DMS53 treated with DMSO at 0.1 percent for 48 hours (cell line): ENCODE measurements around the gene TGFBR3.

Experiments used
- DNase-seq: peaks from one replicate; lab custom pipeline; 2025; ENCODE audit not compliant: unreplicated experiment; lab: John Stamatoyannopoulos, UW

The TGFBR3 gene

DNA sequence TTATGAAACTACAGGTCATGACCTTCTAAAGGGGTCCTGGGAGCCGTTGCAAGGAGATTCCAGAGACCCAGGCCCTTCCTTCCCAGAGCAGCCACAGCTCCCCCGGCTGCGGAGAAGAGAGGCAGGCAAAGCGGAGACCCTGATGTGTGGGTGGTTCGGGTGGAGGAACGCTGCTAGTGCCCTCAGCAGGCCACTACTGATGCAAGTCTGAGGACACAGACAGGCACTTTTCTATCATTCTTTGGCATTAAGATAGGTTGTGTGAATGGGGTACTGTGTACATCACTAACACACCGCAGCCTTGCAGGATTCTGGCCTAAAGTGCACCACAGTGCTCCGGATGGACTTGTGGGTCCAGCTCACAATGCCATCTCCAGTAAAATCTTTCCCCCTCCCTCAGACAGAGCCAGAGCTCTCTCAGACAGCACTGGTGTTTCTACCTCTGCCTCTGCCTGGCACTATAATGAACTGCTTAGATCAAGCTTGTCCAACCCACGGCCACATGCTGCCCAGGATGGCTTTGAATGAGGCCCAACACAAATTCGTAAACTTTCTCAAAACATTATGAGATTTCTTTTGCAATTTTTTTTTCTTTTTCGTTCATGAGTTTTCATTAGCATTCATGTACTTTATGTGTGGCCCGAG lies 121.4 kb downstream of the TGFBR3 start:
- DNase-seq = no peak

DNA sequence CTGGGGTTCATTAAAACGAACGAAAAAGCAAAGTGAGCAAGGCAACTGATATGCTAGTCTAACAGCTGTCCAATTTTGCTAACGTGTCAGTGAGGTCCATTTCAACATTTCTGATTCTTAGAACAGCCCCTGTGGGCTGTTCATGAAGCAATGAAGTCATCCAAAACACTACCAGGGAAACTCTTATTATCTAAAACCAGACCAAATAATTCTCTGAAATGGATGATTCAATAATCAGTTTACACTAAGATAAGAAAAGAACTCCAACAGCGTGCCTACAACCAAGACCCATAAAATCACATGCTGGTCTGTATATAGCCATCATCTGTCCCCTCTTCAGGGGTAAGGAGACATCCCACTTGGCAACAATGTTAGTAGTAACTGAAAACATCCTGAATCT lies 122.7 kb downstream of the TGFBR3 start:
- DNase-seq = no peak

DNA sequence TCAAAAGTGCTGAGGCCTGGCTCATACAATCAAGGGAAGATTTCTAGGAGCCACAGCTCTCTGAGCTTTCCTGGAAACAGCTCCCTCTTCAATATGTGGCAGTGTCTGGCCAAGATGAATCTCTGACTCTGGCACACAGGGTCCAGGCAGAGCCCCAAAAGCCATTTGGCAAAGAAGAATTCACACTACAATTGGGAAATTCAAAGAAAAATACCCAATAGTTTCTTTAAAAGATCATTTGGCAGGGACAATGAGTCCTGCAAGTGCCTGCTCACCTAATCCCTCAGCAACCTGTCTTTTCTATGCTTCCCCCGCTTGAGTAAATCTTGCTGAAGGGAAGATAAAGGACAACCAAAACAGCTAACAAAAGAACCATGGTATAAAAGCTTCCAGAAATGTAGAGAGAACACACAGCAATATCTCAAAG lies 124.6 kb downstream of the TGFBR3 start:
- no peak for DNase-seq

DNA sequence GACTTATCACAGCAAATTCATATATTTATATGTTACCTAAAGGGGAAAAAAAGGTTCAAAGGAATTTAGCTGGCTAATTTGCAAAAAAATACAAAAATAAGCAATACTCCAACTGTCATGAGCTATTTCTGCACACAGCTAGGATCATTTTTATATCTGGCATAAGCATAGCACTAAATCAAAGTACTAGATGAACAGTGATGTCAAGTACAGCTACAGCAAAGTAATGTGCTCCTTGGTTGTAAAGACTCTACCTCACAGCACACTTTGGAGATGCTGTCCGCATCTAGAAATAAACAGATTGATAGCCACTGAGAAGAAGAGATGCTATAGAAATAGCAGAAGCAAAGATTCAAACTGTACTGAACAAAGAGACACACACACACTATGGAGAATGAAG lies 125.4 kb downstream of the TGFBR3 start:
- DNase-seq = no peak

DNA sequence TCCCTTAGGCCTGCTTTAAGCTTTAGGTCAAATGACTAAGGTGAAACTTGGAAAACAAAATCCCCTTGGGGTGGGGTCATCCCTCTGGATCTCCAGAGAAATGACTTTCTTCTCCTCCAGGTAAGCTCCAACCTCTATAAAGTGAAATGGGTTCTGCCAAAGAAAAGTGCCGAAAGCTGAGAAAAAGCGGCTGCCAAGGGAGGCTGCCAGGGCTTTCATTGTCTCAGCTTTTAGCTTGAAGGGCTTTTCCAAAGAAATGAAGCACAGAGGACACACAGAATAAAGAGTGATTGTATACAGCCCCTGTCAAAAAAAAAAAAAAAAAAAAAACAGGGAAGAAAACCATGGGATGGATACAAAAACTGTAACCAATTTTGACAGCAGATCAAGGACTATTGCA lies 126.9 kb downstream of the TGFBR3 start:
- no peak for DNase-seq

DNA sequence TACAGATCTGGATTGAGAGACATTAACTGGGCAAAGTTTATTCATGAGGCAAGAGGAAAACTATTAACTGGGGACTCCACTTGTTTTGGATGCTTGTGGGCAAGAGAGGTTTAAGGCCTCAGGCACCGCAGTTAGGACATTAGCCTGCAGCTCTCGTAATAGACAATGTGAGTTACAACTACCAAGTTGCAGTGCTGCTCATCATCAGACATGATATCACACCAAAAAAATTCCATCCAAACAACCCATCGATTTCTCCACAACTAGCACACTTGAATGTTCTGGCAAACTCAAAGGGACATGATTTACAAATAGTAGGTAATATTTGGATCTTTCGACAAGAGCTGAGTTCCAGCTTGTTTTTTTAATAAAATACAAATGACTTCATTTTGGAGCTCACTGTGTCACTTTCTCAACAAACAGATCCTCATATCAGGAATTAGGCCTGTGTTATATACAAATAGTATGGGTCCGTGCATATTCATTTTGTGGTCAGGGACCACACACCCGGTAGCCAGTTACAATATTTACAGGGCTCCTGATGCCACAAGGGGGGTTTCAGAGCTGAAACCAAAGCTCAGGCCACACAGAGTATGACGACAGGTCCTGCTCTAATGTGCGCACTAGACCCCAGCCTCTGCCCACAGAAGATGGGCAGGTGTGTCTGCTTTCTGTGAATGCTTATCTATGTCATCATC lies 128.0 kb downstream of the TGFBR3 start:
- DNase-seq = no peak

DNA sequence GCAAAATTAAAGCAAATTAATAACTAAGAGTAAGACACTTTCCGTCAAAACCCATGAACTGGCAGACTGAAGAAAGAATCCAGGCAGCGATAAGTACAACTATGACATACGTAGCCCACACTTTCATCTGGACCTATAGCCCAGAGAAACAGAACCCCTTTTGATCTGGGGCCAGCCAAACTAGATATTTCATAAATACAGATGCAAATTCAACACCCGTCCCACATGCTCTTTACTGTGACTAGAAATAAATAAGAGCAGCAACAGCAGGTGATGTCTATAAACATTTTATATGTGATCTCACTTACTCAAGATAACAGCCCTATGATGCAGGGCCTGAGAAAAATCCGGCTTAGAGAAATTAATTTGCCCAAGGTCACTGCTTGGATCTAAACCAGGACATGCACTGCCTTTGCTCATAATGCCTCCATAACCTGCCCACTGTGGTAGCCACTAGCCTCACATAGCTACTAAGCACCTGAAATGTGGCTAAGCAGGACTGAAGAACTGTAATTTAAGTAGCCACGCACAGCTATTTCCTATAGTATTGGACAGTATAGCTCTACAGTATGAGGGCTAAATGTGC lies 130.2 kb downstream of the TGFBR3 start:
- no peak for DNase-seq

DNA sequence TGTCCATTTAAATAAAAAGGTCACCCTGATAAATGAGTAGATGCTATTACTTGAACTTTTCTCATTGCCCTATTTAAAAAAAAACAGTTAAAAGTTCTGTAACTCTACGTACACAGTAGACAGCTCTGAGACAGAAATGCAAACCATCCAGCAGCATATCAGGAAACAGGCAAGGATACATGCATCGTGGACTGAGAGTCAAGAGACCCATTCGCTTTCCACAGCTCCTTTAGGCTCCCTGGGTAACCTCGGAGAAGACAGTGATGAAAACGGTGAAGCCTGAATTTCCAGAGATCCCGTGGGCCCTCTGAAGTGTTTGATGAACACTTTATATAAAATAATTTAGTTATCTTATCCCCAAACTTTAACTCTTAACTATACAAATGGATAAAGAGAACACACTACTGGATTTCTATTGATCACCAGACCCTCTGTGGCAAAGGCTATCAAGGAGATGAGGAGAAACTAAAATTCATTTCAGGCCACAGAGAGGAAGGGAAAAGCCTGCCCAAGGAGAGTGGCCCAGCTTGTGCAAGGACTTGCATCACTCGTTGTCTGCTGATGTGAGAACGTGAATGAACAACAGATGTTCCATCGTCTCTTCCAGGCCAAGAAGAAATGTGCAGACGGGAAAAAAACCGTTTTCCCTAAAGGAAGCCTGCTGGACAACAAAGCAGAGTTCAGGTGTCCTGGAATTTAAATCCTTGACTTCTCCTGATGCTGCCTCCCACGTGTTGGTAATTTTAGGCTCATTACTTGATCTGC lies 131.0 kb downstream of the TGFBR3 start:
- DNase-seq = no peak

DNA sequence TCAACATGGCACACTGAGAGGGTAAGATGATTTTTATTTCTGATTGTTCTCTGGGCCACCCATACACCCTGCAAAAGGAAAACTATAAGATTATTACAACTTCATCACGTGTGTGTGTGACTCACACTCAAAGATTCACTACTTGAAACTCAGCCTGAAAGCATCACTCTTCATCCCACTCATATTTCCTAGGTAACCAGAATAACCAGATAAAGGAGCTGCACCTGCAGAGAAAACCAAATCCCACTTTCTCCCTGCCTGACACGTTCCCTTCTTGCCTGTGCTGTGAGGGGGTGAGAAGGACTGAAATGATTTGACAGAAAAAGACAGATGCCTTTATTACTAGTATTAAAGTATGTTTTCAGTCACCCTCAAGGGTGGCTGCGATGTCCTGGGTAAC lies 131.6 kb downstream of the TGFBR3 start:
- DNase-seq = no peak

DNA sequence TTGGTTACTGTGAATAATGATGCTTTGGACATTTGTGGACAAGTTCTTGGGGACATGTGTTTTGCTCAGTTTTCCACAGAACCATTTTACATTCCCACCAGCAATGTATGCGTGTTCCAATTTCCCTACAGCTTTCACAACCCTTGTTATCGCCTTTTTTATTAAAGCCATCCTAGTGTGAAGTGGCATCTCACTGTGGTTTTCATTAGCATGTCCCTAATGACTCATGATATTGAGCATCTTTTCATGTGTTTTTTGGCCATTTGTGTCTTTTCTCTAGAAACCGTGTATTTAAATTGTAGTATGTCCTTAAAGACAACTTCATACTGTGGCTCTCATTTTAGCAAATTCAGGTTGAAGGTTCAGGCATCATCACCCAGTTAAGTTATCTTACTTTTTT lies 132.1 kb downstream of the TGFBR3 start:
- no peak for DNase-seq

DNA sequence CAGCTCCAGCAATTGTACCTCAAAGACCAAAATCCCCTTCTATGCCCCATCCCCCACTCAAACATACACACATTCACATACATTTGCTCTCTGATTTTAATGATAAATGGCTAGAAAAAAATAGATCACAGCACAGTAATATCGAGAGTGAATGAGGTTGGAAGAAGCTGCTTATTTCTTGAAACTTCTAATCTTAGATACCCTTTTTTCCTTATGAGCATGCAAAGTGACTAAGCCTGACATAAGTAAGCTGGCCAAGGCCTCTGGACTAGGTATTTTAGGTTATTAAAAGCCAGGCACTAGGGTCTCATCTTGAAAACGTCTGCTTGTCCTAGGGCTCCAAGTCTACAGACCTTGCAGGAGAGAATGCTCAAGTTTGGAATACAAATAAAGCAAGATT lies 133.6 kb downstream of the TGFBR3 start:
- DNase-seq = no peak

DNA sequence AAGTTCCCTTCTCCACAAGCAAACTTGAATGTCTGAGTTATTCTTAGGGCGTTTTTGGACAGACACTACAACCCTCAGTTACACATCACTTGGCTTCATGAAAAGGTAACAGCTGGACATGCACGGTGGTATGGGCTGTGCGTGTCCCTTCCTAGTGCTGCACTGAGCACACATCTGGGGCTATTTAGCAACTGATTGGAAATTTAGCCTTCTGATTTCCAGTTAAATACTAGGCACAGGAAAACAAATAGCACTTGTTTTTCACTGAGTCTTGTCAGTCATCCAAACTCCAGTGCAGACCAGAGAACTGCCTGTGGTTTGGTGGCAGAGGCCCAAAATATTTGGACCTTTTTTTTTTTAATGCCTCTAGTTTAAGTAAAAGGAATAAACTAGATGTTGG lies 134.7 kb downstream of the TGFBR3 start:
- no peak for DNase-seq

DNA sequence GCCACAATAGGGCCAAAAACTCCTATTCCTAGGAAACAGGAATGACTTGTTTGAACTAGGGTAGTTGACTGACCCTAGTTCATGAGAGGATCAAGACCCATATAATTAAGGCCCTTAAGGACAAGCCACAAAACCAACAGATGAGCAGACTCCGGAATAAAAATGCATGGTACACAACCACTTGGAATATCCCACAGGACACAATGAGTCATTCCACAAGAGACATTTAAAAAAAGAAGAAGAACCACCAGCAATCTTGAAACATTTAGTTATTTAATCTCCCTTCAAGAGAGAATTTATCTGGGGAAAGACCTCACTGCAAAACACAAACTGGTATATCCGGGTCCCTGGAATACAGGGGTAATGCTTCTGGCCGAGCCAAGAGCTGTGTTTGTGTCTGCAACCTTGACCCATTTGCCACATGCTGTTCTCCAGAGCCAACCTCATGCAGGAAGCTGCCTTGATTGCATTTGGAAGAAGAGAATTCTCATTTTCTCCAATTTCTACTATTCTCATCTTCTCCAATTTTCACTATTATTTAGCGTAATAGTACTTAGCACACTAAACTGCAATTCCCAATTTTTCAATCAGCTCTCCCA lies 135.5 kb downstream of the TGFBR3 start:
- no peak for DNase-seq

DNA sequence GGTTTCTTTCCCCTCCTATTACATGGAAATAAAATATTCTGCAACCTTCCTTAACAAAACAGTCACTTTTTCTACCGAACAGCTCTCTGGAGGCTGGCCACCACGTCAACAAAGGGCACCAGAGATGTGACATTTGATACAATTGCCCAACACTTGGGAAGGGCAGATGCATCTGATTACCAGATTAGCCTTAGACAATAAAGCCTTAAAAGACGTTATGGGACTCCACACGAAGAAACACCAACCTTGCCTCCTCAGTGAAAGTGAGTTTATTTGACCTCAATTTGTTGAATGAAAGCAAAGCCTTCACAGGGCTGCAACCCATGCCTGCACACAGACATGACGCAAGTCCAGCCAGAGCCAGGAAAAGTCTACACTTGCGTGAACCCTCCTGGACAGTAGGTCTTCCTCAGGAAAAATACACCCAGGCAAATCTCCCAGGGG lies 136.1 kb downstream of the TGFBR3 start:
- no peak for DNase-seq

DNA sequence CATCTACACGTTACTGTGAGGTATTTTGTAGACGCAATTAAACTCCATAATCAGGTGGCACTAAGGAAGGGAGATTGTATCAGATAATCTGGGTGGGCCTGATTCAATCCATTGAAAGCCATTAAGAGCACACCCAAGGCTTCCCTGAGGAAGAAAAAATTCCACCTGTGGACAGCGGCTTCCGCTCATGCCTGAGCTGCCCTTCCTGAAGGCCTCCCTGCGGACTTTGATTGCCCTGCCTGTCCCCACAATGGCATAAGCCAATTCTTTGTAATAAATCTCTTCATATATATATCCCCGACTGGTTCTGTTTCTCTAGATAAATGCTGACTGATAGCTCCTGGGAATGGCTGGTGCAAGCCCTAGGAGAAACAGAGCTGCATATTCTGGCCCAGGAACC lies 138.3 kb downstream of the TGFBR3 start:
- DNase-seq = no peak

DNA sequence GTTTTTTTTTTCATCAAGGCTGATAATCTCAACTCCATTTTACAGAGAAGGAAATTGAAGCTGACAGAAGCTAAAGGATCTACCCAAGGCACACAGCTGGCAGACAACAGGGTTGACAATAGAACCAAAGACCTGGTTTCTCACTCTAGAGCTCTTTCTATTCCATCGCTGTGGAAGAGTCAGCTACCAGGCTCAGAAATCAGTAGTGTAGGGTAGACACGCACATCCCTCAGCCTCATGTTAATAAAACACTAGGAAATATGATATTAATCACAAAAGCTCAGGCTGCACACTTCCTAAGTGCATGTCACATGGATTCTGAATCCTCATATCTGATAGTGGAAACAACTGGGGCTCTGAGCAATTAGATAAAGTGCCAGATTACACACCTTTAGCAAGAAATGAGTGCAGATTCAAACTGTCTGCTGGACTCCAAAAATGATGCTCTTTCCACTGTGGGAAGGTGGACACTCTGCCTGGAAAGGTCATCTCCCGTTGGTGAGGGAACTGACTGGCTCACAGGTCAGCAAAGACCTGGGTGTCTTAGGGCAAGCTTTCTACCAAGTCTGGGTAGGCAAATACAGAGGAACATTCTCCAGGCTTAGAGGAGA lies 139.1 kb downstream of the TGFBR3 start:
- DNase-seq = no peak

DNA sequence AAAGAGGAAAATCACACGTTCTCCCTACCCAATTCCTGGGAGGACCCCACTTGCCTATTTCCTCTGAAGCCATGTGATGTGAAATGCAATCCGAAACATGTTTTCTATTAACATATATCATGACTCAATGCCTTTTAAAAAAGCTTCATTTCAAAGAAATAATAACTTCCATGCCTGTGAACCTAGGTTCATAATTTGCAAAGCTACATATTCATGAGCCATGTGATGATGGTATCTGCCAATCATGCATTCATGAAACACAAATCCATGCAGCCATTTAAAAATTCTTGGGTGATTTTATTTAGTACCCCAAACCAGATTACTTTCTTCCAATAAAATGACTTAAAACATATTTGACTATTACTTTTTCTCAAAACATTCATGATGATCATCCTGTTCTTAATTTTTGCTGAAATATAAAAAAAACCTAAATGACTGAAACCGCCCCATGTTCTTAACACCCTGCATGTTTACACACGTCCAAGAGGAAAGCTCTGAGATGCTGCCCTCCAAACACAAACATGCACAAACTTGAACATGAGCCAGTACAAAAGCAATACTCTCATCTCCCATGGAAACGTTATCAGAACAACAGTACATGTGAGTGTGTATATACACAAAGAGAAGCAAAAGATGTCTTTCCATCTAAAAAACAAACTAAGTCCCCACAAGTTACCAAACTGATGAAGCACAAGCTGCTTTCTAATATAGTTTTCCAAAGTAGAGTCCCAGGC lies 140.1 kb downstream of the TGFBR3 start:
- no peak for DNase-seq

DNA sequence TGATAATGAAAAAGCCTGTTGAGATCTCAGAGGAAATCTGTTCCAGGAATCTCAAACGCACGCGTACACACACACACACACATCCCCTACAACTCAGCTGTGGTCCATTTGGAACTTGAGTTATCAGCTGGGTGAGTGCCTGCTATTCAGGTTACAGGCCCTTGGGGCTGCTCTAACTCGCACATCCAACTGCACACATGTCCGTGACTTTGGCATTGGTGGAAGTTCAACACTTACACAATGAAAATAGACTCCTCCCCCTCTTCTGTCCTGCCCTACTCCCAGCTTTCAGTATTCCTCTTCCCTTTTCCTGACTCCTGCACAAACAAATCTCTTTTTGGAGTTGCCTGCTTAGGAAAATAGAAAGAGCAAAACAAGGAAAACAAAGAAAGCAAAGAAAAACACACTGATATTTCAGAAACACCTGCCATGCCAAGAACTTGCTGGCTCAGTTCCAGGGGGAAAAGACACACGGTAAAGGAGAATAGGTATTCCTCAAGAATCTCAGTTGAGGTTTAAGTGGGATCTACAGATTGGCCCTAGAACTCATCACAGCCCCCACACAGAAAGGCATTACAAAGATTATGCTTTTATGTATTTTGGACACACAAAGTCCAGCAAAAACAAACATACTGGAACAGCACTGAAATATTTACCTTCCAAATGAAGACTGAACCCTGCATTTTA lies 140.9 kb downstream of the TGFBR3 start:
- DNase-seq = no peak

DNA sequence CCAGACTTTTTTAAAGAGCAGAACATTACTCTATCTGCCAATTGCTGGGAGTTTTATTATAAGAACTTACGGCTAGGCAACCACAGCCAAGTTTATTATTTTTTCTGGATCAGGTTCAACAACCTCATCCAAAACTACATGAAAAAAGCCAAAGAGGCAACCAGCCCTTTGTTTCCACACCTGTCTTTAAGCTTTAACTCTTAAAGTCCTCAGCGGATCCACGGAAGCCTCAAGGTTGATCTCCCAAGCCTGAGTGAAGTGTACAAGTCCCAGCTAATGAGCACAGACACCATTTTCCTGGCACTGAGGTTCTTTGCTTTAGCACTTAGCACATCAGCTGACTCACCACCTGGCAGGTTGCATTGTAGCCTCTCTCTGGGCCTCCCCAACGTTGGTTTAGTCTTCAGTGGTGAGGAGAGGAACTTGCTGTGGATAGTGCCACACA lies 143.1 kb downstream of the TGFBR3 start:
- DNase-seq = no peak

DNA sequence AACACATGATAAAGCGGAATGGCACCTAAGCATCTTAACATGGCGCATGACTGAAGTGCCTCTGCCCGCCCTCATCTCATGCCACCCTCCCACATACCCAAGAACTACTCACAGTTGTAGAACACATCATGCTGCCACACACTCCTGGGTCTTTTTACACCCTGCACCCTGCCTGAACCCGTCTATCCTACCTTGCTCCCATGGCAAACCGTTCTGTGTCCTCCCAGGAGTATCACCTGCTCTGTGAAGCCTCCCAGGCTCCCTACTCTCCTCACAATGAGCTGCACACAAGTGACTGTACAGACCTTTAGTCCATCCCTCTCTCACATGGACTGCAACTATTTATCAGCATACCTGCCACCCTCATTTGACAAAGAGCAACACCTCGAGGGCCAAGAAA lies 144.0 kb downstream of the TGFBR3 start:
- DNase-seq = no peak
